Central memory CD4-positive, alpha-beta T cell (primary cell): ENCODE results near the gene NDUFA7.

Experiments
- DNase-seq: peaks from one replicate; pipeline ENCODE4 v3.0.0; 2022

NDUFA7 gene

DNA sequence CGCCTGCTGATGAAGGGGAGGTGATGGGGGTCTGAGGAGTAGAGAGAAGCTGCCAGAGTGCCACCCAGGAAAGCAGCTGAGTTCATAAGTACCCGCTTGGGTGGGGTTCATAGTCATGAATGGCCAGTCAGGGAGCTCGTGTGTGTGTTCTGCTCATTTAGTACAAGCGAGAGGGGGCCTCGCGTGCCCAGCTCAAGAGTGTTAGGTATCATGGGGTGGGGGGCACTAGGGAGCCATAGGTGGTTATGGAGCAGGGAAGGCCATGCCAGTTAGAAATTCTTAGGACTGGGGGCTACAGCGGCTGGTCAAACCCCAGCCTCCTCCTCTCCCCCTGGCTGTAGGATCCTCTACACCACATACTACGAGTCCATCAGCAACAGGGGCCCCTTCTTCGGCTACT lies 59.8 kb downstream of the NDUFA7 start:
- no peak for DNase-seq
